Retinal pigment epithelial cell (primary cell): Measurements from ENCODE around the gene SDF4.
"Not testable (repeated sequence)": the region's sequence is repeated elsewhere in the genome, so short reads cannot be mapped to it uniquely, and the experiment has no call there.

Source experiments
- DNase-seq: peaks from one replicate; pipeline ENCODE4 v3.0.0-alpha.2; 2010; ENCODE audit warnings: low read depth
- H3K4me3 ChIP-seq: 2 replicates; pipeline ENCODE4 v1.5.1; 2011; ENCODE audit warnings: mild to moderate bottlenecking, low read length, control low read depth, moderate library complexity
- TF ChIP-seq, protein P1 (sequence below): conservative IDR thresholded peaks from 2 replicates; pipeline ENCODE4 v1.5.1; 2011; ENCODE audit warnings: low read depth, low read length, control low read depth, inconsistent platforms

The SDF4 gene

DNA sequence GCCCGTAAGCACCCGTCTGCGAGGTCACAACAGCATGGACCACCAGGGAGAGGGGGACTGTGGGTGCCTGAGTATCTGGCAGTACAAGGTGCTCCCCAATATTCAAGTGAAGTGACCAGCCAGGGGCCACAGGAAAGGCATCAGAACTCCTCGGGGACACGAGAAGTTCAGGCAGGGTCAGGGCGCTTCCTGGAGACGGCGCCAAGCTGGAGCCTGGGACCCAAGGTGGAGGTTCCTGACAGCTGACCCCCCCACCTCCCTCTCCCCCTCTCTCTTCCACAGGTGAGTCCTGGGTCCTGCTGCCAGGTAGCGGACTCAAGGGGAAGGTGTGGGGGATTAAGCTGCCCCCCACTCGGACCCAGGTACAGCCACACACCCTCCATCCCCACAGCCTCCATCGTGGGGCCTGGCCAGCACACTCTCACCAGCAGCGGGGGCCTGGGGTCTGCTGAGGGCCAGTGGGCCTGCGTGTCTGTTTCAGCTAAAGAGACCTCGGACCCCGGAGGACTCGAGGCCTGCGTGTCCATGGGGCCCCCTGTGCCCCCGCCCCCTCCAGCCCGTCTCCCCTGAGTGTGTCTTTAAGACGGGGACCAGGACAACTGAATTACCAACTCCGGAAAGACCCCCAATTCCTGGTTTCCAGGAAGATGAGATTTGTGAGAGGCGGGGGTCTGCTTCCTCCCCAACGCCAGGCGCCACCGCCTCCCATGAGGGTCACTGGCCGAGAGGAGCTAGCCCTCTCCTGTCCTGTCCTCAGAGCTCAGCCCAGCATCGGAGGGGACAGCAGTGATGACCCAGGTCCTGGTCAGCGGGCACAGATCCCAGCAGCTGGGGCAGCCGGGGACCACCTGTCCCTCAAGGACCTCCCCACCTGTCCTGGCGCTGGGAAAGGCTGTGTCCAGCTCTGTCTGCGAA is 31.6 kb downstream of the SDF4 start:
- H3K4me3 ChIP-seq = no peak overlapping the region
- TF ChIP-seq, protein P1, sequence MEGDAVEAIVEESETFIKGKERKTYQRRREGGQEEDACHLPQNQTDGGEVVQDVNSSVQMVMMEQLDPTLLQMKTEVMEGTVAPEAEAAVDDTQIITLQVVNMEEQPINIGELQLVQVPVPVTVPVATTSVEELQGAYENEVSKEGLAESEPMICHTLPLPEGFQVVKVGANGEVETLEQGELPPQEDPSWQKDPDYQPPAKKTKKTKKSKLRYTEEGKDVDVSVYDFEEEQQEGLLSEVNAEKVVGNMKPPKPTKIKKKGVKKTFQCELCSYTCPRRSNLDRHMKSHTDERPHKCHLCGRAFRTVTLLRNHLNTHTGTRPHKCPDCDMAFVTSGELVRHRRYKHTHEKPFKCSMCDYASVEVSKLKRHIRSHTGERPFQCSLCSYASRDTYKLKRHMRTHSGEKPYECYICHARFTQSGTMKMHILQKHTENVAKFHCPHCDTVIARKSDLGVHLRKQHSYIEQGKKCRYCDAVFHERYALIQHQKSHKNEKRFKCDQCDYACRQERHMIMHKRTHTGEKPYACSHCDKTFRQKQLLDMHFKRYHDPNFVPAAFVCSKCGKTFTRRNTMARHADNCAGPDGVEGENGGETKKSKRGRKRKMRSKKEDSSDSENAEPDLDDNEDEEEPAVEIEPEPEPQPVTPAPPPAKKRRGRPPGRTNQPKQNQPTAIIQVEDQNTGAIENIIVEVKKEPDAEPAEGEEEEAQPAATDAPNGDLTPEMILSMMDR = no peak
- no peak for DNase-seq

DNA sequence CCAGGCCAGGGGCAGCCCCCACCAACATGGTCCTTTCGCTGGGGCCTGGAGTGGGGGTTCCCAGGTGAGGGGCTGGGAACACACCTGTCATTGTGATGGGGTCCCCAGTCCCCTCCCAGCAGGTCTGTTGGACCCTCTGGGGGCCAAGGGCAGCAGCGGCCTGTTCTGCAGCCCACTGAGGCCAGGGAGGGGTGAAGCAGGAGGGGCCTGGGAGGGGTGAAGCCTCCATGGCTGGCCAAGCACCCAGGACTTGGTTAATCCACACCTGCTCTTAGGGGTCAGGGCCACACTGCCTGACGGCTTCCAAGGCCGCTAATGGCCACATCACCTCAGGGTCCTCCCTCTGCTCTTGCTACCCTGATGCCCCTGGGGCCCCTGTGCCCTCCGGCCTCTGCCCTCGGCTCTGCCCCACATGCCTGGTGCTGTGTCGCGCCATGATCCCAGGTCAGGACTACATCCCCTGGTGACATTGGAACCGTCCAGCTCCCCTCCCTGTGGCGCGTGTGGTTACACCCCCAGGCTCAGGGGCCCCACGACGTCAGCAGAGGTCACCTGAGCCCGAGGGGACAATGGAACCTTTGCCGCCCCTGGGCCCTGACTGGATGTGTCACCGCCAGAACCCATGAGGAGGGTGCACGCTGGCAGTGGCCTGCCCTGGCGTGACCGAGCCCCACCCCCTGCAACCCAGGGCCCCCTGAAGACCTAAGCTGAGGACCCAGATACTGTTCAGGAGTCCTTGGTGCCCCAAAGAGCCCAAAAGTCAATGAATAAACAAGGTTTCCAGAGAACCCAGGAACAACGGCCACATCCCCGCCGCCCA is 32.5 kb downstream of the SDF4 start:
- TF ChIP-seq, protein P1 = no peak
- H3K4me3 ChIP-seq = no peak overlapping the region
- DNase-seq = no peak

DNA sequence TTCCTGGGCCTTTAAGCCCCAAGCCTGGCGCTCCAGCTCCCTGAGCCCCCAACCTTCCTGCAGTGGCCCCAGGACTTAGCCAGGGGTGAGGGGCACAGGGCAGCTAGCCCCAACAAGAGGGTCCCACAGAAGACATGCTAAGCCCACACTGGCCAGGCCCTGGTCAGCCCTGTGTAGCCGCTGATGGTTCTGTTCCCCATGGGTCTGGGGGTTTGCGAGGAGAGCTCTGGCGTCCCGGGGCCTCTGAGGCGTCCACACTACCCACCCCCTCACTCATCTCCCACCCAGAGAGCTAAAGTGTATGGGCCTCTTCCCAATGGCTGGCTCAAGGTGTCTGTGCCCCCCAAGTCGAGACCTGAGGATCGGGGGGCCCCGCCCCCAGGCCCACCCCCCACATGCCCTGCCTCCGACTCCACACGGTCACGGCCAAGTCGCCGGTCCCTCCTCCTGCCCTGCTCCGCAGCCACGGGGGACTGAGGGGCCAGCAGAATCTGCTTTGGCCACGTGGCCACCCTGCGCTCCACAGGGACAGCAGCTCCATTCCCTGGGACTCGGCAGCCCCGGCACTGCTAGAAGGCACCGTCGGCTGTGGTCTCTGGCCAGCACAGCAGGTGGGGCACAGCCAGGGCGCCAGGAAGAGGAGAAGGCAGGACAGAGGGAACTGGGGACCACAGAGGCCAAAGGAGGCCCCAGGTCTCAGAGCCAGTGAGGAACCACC is 33.2 kb downstream of the SDF4 start:
- TF ChIP-seq, protein P1 = no peak
- no peak for DNase-seq
- H3K4me3 ChIP-seq = no peak overlapping the region

DNA sequence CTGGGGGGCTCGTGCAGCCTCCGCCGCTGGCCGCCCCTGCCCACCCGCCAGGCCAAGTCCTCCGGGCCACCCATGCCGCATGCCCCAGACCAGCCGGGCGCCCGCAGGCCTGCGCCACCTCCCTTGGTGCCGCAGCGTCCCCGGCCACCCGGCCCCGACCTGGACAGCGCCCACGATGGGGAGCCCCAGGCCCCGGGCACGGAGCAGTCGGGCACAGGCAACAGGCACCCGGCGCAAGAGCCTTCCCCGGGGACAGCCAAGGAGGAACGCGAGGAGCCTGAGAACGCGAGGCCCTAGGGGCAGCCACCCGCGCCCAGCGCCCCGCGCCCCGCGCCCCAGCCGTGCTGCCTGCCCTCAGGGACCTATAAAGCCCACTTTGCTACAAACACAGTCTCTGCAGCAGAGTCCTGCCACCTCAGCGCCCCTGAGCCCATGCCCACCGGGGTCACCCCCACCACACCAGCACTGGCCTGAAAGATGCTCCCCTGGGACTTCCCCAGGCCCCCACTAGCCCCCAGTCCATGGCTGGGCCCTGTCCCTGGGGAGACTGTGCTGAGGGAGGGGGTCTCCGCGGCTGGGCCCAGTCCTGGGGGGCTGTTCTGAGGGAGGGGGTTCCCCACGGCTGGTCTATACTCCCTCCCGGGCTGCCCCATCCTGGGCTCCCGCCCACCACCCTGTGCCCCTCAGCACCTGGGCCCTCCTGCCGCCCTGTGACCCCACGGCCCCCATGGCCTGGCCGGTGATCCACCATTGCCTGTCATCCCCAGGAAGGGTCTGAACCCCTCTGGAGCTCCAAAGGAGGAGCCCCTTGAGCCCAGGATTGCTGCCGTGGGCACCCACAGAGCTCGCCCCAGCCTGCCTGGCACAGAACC is 34.0 kb downstream of the SDF4 start:
- TF ChIP-seq, protein P1 = no peak
- DNase-seq = no peak

DNA sequence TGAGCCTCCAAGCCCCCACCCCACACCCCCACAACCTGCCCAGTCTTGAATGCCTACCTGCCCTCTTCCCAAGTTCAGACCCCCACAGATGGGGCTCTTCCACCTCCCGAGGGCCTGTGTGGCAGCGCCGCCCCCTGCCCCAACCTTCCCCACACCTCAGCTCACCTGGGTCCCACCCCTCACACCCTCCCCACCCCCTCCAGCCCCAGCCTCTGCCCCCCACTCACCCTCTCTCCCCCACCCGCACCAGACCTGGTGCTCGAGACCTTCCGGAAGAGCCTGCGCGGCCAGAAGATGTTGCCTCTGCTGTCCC is 34.7 kb downstream of the SDF4 start:
- no peak for DNase-seq
- TF ChIP-seq, protein P1 = no peak
- H3K4me3 ChIP-seq = no peak overlapping the region

More for the DNA sequence above, 34.0 kb downstream of the SDF4 start:
- no peak overlapping the region for H3K4me3 ChIP-seq

DNA sequence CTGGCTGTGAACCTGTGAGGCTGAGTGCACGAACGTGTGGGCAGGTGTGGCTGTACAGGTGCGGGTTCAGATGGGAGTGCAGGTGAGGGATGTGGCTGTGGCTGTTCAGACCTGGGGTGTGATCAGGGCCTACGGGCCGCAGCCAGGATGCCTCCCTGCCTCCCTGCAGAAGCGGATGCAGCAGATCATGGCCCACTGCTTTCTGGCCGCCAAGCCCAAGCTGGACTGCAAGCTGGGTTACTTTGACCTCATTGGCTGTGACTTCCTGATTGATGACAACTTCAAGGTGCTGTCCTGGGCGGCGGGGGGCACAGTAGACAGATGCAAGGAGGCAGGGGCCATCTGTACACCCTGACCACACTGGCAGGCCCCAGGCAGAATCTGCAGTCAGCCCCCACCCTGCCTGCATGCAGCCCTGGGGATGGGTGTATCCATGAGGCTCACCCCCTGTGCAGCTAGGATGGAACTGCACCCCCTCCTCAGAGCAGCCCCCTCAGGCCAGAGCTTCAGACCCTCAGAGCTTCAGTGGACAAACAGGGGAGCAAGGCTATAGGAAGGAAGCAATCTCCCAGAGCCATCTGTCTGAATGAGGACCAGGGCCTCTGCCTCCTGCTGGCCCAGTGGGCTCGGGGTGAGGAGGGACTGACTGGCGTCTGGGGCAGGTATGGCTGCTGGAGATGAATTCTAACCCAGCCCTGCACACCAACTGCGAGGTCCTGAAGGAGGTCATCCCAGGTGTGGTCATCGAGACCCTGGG is 35.2 kb downstream of the SDF4 start:
- TF ChIP-seq, protein P1 = no peak
- no peak overlapping the region for H3K4me3 ChIP-seq
- no peak for DNase-seq

DNA sequence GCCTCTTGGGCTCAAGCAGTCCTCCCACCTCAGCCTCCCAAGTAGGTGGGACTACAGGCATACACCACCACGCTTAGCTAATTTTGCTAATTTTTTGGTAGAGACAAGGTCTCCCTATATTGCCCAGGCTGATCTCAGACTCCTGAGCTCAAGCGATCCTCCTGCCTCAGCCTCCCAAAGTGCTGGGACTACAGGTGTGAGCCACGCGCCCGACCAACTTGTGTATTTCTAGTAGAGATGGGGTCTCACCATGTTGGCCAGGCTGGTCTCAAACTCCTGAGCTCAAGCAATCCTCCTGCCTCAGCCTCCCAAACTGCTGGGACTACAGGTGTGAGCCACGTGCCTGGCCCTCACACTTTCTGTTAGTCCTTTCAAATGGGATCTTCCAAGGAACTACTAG is 36.1 kb downstream of the SDF4 start:
- H3K4me3 ChIP-seq, DNase-seq: not testable (repeated sequence)
